GM18508 (cell line): Measurements from ENCODE around the gene STRIP2.

Source experiments
- ATAC-seq: cut with Tn5 transposase; IDR thresholded peaks from one replicate; pipeline ENCODE4 v1.9.1; 2021; ENCODE audit warnings: moderate number of reproducible peaks; ENCODE audit not compliant: insufficient read depth, unreplicated experiment

The STRIP2 gene

GRCh38 chr7:129489491-129489890, 55.3 kb downstream of the STRIP2 start:
- ATAC-seq = no peak

- no peak for ATAC-seq
Observed at GRCh38 chr7:129492391-129492790, 58.2 kb downstream of the STRIP2 start.

GRCh38 chr7:129493555-129493954, 59.3 kb downstream of the STRIP2 start:
- ATAC-seq = no peak

GRCh38 chr7:129494041-129494440, 59.8 kb downstream of the STRIP2 start:
- no peak for ATAC-seq

- no peak for ATAC-seq
Observed at GRCh38 chr7:129495987-129496386, 61.8 kb downstream of the STRIP2 start.

- ATAC-seq = no peak
Observed at GRCh38 chr7:129496653-129497052, 62.4 kb downstream of the STRIP2 start.

GRCh38 chr7:129497156-129497555, 62.9 kb downstream of the STRIP2 start:
- no peak for ATAC-seq

- ATAC-seq = no peak
Observed at GRCh38 chr7:129498021-129498420, 63.8 kb downstream of the STRIP2 start.

GRCh38 chr7:129499999-129500398, 65.8 kb downstream of the STRIP2 start:
- ATAC-seq = no peak

GRCh38 chr7:129501760-129502707, 67.8 kb downstream of the STRIP2 start, which contains the start of gene SMKR1:
TSS of gene SMKR1 (plus strand) at chr7:129502531. CDS start at chr7:129502825, 294 bp downstream.
- no peak for ATAC-seq

- no peak for ATAC-seq
Observed at GRCh38 chr7:129502708-129503685, 68.8 kb downstream of the STRIP2 start.

- no peak for ATAC-seq
Observed at GRCh38 chr7:129503725-129504124, 69.5 kb downstream of the STRIP2 start.

- ATAC-seq = no peak
Observed at GRCh38 chr7:129512192-129512591, 78.0 kb downstream of the STRIP2 start.

GRCh38 chr7:129513546-129513945, 79.3 kb downstream of the STRIP2 start:
- ATAC-seq = no peak

- ATAC-seq = no peak
Observed at GRCh38 chr7:129514683-129515082, 80.5 kb downstream of the STRIP2 start.

GRCh38 chr7:129515381-129515780, 81.1 kb downstream of the STRIP2 start:
- ATAC-seq = no peak

GRCh38 chr7:129517931-129518330, 83.7 kb downstream of the STRIP2 start:
- ATAC-seq = no peak

- no peak for ATAC-seq
Observed at GRCh38 chr7:129519464-129519863, 85.2 kb downstream of the STRIP2 start.

- ATAC-seq = no peak
Observed at GRCh38 chr7:129522088-129522970, 88.1 kb downstream of the STRIP2 start.

- no peak for ATAC-seq
Observed at GRCh38 chr7:129522971-129523340, 88.7 kb downstream of the STRIP2 start.
